ENCODE results near the gene BLM. TPM values are rescaled to one million over a fixed set of nuclear protein-coding genes. Genes with fewer than 3 reads are reported as not detected.
"Not testable (repeated sequence)": the region's sequence is repeated elsewhere in the genome, so short reads cannot be mapped to it uniquely, and the experiment has no call there.

BLM gene
- total and polyA plus RNA-seq, 4 donors = 2.2 to 8.7 (median 3.8) TPM

GRCh38 chr15:90823455-90823974 lies 106.4 kb downstream of the BLM start:
- Histone ChIP-seq H3K36me3 (ENCODE audit: control insufficient read depth in 4 of 4, insufficient read depth in 4 of 4, low read length in 4 of 4) (no peaks in the 10 kb centered on the region), H3K9me3 (ENCODE audit: control insufficient read depth in 4 of 4, insufficient read depth in 3 of 4, low read length in 3 of 4) (no peaks in the 10 kb centered on the region), H3K27ac (ENCODE audit: low read depth in 1 of 2, low read length in 1 of 2) (no peak overlapping the region), H3K27me3 (ENCODE audit: control insufficient read depth in 3 of 3, insufficient read depth in 3 of 3, low read length in 2 of 3) (no peaks in the 10 kb centered on the region), H3K4me1 (ENCODE audit: control insufficient read depth in 5 of 5, insufficient read depth in 5 of 5, low read length in 5 of 5) (peaks cover 0 to 8% (median 2%) of the 10 kb centered on the region in 5 donors), H3K9ac (ENCODE audit: insufficient read depth in 1 of 2, low read length in 2 of 2) (no peak overlapping the region), H3K4me3 (no peak overlapping the region)
- DNase-seq (no peak), ATAC-seq (ENCODE audit: insufficient read depth, low FRiP score) (no peak)
- WGBS, 2 donors = 91 to 92% methylated on average over 7 of the region's 7 CpGs
- TF ChIP-seq, protein P1, sequence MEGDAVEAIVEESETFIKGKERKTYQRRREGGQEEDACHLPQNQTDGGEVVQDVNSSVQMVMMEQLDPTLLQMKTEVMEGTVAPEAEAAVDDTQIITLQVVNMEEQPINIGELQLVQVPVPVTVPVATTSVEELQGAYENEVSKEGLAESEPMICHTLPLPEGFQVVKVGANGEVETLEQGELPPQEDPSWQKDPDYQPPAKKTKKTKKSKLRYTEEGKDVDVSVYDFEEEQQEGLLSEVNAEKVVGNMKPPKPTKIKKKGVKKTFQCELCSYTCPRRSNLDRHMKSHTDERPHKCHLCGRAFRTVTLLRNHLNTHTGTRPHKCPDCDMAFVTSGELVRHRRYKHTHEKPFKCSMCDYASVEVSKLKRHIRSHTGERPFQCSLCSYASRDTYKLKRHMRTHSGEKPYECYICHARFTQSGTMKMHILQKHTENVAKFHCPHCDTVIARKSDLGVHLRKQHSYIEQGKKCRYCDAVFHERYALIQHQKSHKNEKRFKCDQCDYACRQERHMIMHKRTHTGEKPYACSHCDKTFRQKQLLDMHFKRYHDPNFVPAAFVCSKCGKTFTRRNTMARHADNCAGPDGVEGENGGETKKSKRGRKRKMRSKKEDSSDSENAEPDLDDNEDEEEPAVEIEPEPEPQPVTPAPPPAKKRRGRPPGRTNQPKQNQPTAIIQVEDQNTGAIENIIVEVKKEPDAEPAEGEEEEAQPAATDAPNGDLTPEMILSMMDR (IDR thresholded peaks at IDR 0.05; ENCODE audit: control extremely low read depth, extremely low read depth) = no peak

DNA sequence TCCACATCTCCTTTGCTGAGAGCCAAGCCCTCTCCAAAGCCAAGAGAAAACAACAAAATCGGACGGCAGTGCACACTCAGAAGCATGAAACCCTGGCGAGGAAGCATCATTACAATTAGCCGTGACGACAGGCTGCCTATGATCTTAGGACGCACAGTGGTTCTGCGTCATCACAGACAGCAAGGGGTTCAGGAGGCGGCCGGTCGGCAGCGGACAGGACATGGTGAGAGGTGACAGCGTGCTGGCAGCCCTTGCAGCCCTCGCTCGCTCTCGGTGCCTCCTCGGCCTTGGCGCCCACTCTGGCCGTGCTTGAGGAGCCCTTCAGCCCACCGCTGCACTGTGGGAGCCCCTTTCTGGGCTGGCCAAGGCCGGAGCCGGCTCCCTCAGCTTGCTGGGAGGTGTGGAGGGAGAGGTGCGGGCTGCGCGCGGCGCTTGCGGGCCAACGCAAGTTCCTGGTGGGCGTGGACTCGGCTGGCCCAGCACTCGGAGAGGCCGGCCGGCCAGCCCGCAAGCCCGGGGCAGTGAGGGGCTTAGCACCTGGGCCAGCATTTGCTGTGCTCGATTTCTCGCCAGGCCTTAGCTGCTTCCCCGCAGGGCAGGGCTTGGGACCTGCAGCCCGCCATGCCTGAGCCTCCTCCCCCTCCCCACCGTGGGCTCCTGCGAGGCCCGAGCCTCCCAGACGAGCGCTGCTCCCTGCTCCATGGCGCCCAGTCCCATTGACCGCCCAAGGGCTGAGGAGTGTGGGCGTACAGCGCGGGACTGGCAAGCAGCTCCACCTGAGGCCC lies 108.2 kb downstream of the BLM start:
- not testable (repeated sequence) for H3K27ac ChIP-seq (ENCODE audit: low read depth in 1 of 2, low read length in 1 of 2); ATAC-seq (ENCODE audit: insufficient read depth, low FRiP score); H3K9ac ChIP-seq (ENCODE audit: insufficient read depth in 1 of 2, low read length in 2 of 2); H3K9me3 ChIP-seq (ENCODE audit: control insufficient read depth in 4 of 4, insufficient read depth in 3 of 4, low read length in 3 of 4); H3K27me3 ChIP-seq (ENCODE audit: control insufficient read depth in 3 of 3, insufficient read depth in 3 of 3, low read length in 2 of 3); H3K4me1 ChIP-seq (ENCODE audit: control insufficient read depth in 5 of 5, insufficient read depth in 5 of 5, low read length in 5 of 5); DNase-seq; H3K36me3 ChIP-seq (ENCODE audit: control insufficient read depth in 4 of 4, insufficient read depth in 4 of 4, low read length in 4 of 4); H3K4me3 ChIP-seq
- 92 to 97% methylated on average over 43 to 49 of the region's 49 CpGs for WGBS, 2 donors

- not testable (repeated sequence) for H3K4me1 ChIP-seq (ENCODE audit: control insufficient read depth in 5 of 5, insufficient read depth in 5 of 5, low read length in 5 of 5); ATAC-seq (ENCODE audit: insufficient read depth, low FRiP score); H3K36me3 ChIP-seq (ENCODE audit: control insufficient read depth in 4 of 4, insufficient read depth in 4 of 4, low read length in 4 of 4); H3K9me3 ChIP-seq (ENCODE audit: control insufficient read depth in 4 of 4, insufficient read depth in 3 of 4, low read length in 3 of 4); H3K9ac ChIP-seq (ENCODE audit: insufficient read depth in 1 of 2, low read length in 2 of 2); H3K4me3 ChIP-seq; H3K27me3 ChIP-seq (ENCODE audit: control insufficient read depth in 3 of 3, insufficient read depth in 3 of 3, low read length in 2 of 3); DNase-seq; H3K27ac ChIP-seq (ENCODE audit: low read depth in 1 of 2, low read length in 1 of 2)
- WGBS, 2 donors = 92% methylated on average over 26 of the region's 26 CpGs
Measured at GRCh38 chr15:90826206-90826885, 109.2 kb downstream of the BLM start.

DNA sequence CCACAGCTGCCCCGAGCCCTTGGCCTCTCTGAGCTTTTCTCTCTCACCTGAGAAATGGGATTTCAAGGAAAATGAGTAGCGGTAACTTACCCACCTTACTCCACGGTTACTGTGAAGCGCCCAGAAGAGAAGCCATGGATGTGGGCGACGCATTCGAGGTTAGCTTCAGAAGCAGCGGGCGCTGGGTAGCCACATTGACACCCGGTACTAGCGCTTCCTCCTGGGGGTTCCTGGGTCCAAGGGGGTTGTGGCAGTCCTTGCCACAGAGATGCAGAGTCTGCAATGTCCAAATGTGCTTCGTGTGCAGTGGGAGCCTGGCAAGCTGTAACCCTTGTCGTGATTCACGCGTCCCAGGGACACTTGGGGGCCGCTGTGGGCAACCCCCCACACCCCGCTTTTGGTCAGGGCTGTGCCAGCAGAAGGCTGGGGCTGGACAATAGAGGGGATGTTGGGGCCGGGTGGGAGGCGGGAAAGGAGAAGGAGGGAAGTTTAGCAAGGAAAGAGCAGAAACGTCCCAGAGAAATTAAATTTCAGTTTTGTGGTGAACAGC lies 109.8 kb downstream of the BLM start:
- no peak overlapping the region for H3K9ac ChIP-seq (ENCODE audit: insufficient read depth in 1 of 2, low read length in 2 of 2)
- ATAC-seq (ENCODE audit: insufficient read depth, low FRiP score) (no peak), DNase-seq (no peak)
- no peaks in the 10 kb centered on the region for H3K36me3 ChIP-seq (ENCODE audit: control insufficient read depth in 4 of 4, insufficient read depth in 4 of 4, low read length in 4 of 4)
- H3K27me3 ChIP-seq (ENCODE audit: control insufficient read depth in 3 of 3, insufficient read depth in 3 of 3, low read length in 2 of 3) = no peaks in the 10 kb centered on the region
- H3K4me3 ChIP-seq = no peak overlapping the region
- TF ChIP-seq, protein P1 (IDR thresholded peaks at IDR 0.05; ENCODE audit: control extremely low read depth, extremely low read depth) = no peak
- H3K27ac ChIP-seq (ENCODE audit: low read depth in 1 of 2, low read length in 1 of 2) = no peak overlapping the region
- 83 to 85% methylated on average over 20 of the region's 20 CpGs for whole genome bisulfite sequencing, 2 donors
- peaks cover 0 to 7% (median 0%) of the 10 kb centered on the region in 5 donors for H3K4me1 ChIP-seq (ENCODE audit: control insufficient read depth in 5 of 5, insufficient read depth in 5 of 5, low read length in 5 of 5)
- no peaks in the 10 kb centered on the region for H3K9me3 ChIP-seq (ENCODE audit: control insufficient read depth in 4 of 4, insufficient read depth in 3 of 4, low read length in 3 of 4)

Measured in lung (tissue), 12 donors.